IMR-90 (cell line): ENCODE data around the gene PSEN1. TPM values are rescaled to one million over a fixed set of nuclear protein-coding genes. Genes with fewer than 3 reads are reported as not detected.

ENCODE experiments used
- ATAC-seq: fragments of 200-7000 bp; cut with Tn5 transposase; 2 replicates; pipeline ENCODE4 v1.9.1; 2020; ENCODE audit warnings: low read depth, mild to moderate bottlenecking, moderate library complexity
- BruUV-seq: library from RNA; stranded (reverse); fragments of 400-500 nt; replicated peaks from 2 replicates; lab custom pipeline; 2021; lab: Mats Ljungman, UMichigan
- CTCF ChIA-PET: fragments of 300-600 bp; formaldehyde crosslinking; extraction: SDS; loops from one replicate; lab custom pipeline; 2021; ENCODE audit warnings: antibody characterized with exemption; lab: Yijun Ruan, JAX
- POLR2A ChIA-PET: fragments of 300-600 bp; sonication (Branson Sonifier 250); formaldehyde crosslinking; loops from one replicate; lab custom pipeline; 2022; ENCODE audit warnings: antibody characterized with exemption; ENCODE audit not compliant: unreplicated experiment; lab: Charles Lee
- DNase-seq: peaks from one replicate; pipeline ENCODE4 v3.0.0; 2013
- H2AFZ ChIP-seq: replicated peaks from 2 replicates; pipeline ENCODE3; 2013; ENCODE audit warnings: low read length, mild to moderate bottlenecking; ENCODE audit not compliant: poor library complexity
- H2AK5ac ChIP-seq: 2 replicates; pipeline ENCODE4 v1.6.1; 2013; ENCODE audit warnings: low read depth, low read length, inconsistent platforms
- H2AK9ac ChIP-seq: replicated peaks from 2 replicates; pipeline ENCODE3; 2013; ENCODE audit warnings: mild to moderate bottlenecking, low read depth, low read length, moderate library complexity; ENCODE audit not compliant: poor library complexity
- H2BK120ac ChIP-seq: 2 replicates; pipeline ENCODE4 v1.6.1; 2013; ENCODE audit warnings: low read depth, low read length, inconsistent platforms
- H2BK15ac ChIP-seq: 3 replicates; pipeline ENCODE4 v1.6.1; 2013; ENCODE audit warnings: low read depth, low read length, inconsistent platforms
- H2BK20ac ChIP-seq: 2 replicates; pipeline ENCODE4 v1.6.1; 2013; ENCODE audit warnings: low read depth, mild to moderate bottlenecking, inconsistent platforms, low read length, moderate library complexity
- H2BK5ac ChIP-seq: 2 replicates; pipeline ENCODE4 v1.6.1; 2013; ENCODE audit warnings: mild to moderate bottlenecking, low read depth, low read length, inconsistent platforms; ENCODE audit not compliant: poor library complexity, severe bottlenecking
- H3K14ac ChIP-seq: replicated peaks from 2 replicates; pipeline ENCODE4 v1.6.1; 2013; ENCODE audit warnings: low read depth, low read length, inconsistent platforms
- H3K18ac ChIP-seq: 2 replicates; pipeline ENCODE4 v1.6.1; 2013; ENCODE audit warnings: low read depth, low read length, control low read depth
- H3K23ac ChIP-seq: 2 replicates; pipeline ENCODE4 v1.6.1; 2013; ENCODE audit warnings: low read depth, low read length, inconsistent platforms
- H3K27ac ChIP-seq: 2 replicates; pipeline ENCODE4 v1.5.1; 2013; ENCODE audit warnings: mild to moderate bottlenecking, control low read depth, low read length; ENCODE audit not compliant: insufficient read depth
- H3K27me3 ChIP-seq: 2 replicates; pipeline ENCODE4 v1.6.1; 2013; ENCODE audit warnings: low read length; ENCODE audit not compliant: control insufficient read depth, insufficient read depth
- H3K36me3 ChIP-seq: 2 replicates; pipeline ENCODE4 v1.6.1; 2013; ENCODE audit warnings: low read length, mixed read lengths; ENCODE audit not compliant: control insufficient read depth, insufficient read depth
- H3K4ac ChIP-seq: 2 replicates; pipeline ENCODE4 v1.6.1; 2013; ENCODE audit warnings: low read depth, low read length, inconsistent platforms
- H3K4me1 ChIP-seq: 2 replicates; pipeline ENCODE4 v1.6.1; 2013; ENCODE audit warnings: low read length, mixed read lengths; ENCODE audit not compliant: control insufficient read depth, insufficient read depth
- H3K4me2 ChIP-seq: 2 replicates; pipeline ENCODE4 v1.6.1; 2013; ENCODE audit warnings: low read depth, mild to moderate bottlenecking, control low read depth, low read length, moderate library complexity
- H3K4me3 ChIP-seq: 2 replicates; pipeline ENCODE4 v1.5.1; 2013; ENCODE audit warnings: low read depth, mild to moderate bottlenecking, control low read depth, low read length, moderate library complexity; ENCODE audit not compliant: insufficient read depth
- H3K56ac ChIP-seq: 2 replicates; pipeline ENCODE4 v1.6.1; 2013; ENCODE audit warnings: low read length, inconsistent platforms; ENCODE audit not compliant: insufficient read depth; ENCODE audit errors: extremely low read depth
- H3K79me1 ChIP-seq, 2 experiments: 2 replicates each; pipeline ENCODE4 v1.6.1; 2013; ENCODE audit warnings: low read length in 2 of 2, inconsistent platforms in 1 of 2, low read depth in 1 of 2
- H3K9ac ChIP-seq: 2 replicates; pipeline ENCODE4 v1.6.1; 2013; ENCODE audit warnings: low read depth, low read length, control low read depth
- H3K9me1 ChIP-seq: 2 replicates; pipeline ENCODE4 v1.6.1; 2013; ENCODE audit warnings: low read length, inconsistent platforms; ENCODE audit not compliant: insufficient read depth
- H3K9me3 ChIP-seq: 2 replicates; pipeline ENCODE4 v1.6.1; 2013; ENCODE audit warnings: low read length; ENCODE audit not compliant: control insufficient read depth, insufficient read depth
- H4K20me1 ChIP-seq: 2 replicates; pipeline ENCODE4 v1.6.1; 2013; ENCODE audit warnings: low read length, inconsistent platforms; ENCODE audit not compliant: insufficient read depth
- H4K5ac ChIP-seq: 2 replicates; pipeline ENCODE4 v1.6.1; 2013; ENCODE audit warnings: mild to moderate bottlenecking, low read depth, low read length, control low read depth
- H4K8ac ChIP-seq, 2 experiments: 2 replicates each; pipeline ENCODE4 v1.6.1; 2013; ENCODE audit warnings: low read depth in 2 of 2, low read length in 2 of 2, control low read depth in 1 of 2, inconsistent platforms in 1 of 2
- H4K91ac ChIP-seq: 2 replicates; pipeline ENCODE4 v1.6.1; 2013; ENCODE audit warnings: low read depth, low read length, inconsistent platforms; ENCODE audit not compliant: insufficient read depth
- BHLHE40 ChIP-seq: fragments of 150-350 bp; IDR thresholded peaks from 2 replicates; pipeline ENCODE4 v1.6.1; 2016; ENCODE audit warnings: mild to moderate bottlenecking, low read depth, low read length
- CHD1 ChIP-seq: IDR thresholded peaks from 2 replicates; pipeline ENCODE4 v1.6.1; 2012; ENCODE audit warnings: low read depth, low read length, improper control_type of control experiment
- MAZ ChIP-seq: IDR thresholded peaks from 2 replicates; pipeline ENCODE4 v1.6.1; 2012; ENCODE audit warnings: low read depth, mild to moderate bottlenecking, low read length, improper control_type of control experiment, moderate library complexity, borderline replicate concordance
- MXI1 ChIP-seq: IDR thresholded peaks from 2 replicates; pipeline ENCODE4 v1.6.1; 2012; ENCODE audit warnings: low read depth, mild to moderate bottlenecking, low read length, moderate library complexity, borderline replicate concordance
- NFE2L2 ChIP-seq: fragments of 150-350 bp; IDR thresholded peaks from 2 replicates; pipeline ENCODE4 v1.6.1; 2016; ENCODE audit warnings: low read depth, mild to moderate bottlenecking, low read length
- WGBS, 2 experiments: methylation state at CpG; one replicate each; pipeline versions ENCODE4 v1.1.5 to v1.1.7; 2013; ENCODE audit warnings: missing lambda C conversion rate in 2 of 2; ENCODE audit not compliant: insufficient read length in 1 of 2; ENCODE audit errors: extremely low coverage in 2 of 2; 5-methylcytosine and 5-hydroxymethylcytosine counted together
- dilution Hi-C: fragments of 300-500 bp; cut with HindIII; formaldehyde crosslinking; loops from one replicate; pipeline ENCODE4 v1.14.3; 2018; ENCODE audit warnings: low sequenced_read_pairs; ENCODE audit not compliant: unreplicated experiment
- in situ Hi-C: fragments of 300-500 bp; cut with MboI; formaldehyde crosslinking; loops from 3 replicates; pipeline ENCODE4 v1.14.3; 2019; ENCODE audit warnings: low sequenced_read_pairs, inconsistent platforms, mixed read lengths
- intact Hi-C: fragments of 100-400 bp; cut with micrococcal nuclease; formaldehyde crosslinking; loops from 2 replicates; pipeline ENCODE4 v1.10.0; 2022
- polyA plus RNA-seq, 3 experiments: library from polyadenylated mRNA; depleted of rRNA; stranded (reverse); fragments of >200 nt; gene quantifications; 2 replicates each; pipeline ENCODE4 v1.2.3, GENCODE V29; 2012; ENCODE audit warnings: low replicate concordance in 1 of 3
- total RNA-seq: library from RNA; depleted of rRNA; stranded (reverse); fragments of >200 nt; gene quantifications from 2 replicates; pipeline ENCODE4 v1.2.3, GENCODE V29; 2012
- TF ChIP-seq, protein P1 (sequence below): fragments of 150-350 bp; IDR thresholded peaks from 2 replicates; pipeline ENCODE4 v1.6.1; 2016; ENCODE audit warnings: low read depth, mild to moderate bottlenecking, low read length, moderate library complexity, borderline replicate concordance
- TF ChIP-seq, protein P2 (sequence below): fragments of 150-350 bp; IDR thresholded peaks from 2 replicates; pipeline ENCODE4 v1.6.1; 2017; ENCODE audit warnings: mild to moderate bottlenecking, antibody characterized with exemption, low read length, low read depth

The PSEN1 gene
- total and polyA plus RNA-seq, 2 of the 4 experiments (the other 2 are of a cell fraction) = 14.8 to 62.7 TPM

DNA sequence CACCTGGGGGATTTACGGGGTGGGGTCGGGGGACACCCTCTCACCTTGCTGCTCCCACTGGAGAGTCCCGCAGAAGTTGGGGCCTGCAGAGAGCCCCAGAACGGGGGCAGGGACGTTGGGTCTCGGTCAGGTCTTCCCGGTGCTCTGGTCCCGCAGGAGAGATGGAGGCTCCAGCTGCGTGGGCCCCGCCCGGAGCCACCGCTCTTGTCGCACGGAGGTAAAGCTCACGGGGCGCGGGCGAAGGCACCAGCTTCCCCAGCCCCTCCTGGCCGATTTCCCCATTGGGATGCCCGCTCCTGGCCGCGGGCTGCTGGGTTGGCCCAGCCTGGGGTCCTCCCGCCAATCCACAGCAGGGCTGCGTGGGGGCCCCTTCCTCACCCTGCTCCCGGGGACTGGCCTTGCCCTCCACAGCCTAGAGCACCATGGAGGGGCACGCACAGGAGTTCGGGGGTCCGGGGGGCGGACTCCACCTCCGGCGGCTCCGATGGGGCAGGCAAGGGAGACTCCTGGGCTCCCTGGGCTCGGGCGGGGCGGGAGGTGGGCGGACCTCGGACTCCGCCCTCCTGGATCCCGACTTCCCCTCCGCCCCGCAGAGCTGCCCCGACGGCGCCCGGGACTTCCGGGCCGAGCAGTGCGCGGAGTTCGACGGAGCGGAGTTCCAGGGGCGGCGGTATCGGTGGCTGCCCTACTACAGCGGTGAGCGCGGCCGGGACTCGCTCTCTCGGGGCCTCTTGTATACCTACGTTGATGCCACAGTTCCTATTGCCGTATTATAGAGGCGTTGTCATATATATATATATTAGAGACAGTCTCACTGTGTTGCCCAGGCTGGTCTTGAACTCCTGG lies 109.4 kb downstream of the PSEN1 start:
- H3K9ac ChIP-seq = peak overlapping the region; percentile 52; the same call in 1 of the 2 replicates
- H3K4ac ChIP-seq = peak overlapping the region; percentile 59
- intact Hi-C loops = no loop called here
- no peak overlapping the region; the same call in 1 of the 2 replicates for H3K27ac ChIP-seq
- TF ChIP-seq MXI1 (no peak), BHLHE40 (no peak), MAZ (no peak), CHD1 (no peak), NFE2L2 (no peak)
- TF ChIP-seq, protein P1, sequence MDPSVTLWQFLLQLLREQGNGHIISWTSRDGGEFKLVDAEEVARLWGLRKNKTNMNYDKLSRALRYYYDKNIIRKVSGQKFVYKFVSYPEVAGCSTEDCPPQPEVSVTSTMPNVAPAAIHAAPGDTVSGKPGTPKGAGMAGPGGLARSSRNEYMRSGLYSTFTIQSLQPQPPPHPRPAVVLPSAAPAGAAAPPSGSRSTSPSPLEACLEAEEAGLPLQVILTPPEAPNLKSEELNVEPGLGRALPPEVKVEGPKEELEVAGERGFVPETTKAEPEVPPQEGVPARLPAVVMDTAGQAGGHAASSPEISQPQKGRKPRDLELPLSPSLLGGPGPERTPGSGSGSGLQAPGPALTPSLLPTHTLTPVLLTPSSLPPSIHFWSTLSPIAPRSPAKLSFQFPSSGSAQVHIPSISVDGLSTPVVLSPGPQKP = no peak
- TF ChIP-seq, protein P2, sequence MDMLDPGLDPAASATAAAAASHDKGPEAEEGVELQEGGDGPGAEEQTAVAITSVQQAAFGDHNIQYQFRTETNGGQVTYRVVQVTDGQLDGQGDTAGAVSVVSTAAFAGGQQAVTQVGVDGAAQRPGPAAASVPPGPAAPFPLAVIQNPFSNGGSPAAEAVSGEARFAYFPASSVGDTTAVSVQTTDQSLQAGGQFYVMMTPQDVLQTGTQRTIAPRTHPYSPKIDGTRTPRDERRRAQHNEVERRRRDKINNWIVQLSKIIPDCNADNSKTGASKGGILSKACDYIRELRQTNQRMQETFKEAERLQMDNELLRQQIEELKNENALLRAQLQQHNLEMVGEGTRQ = no peak
- peak; percentile 93 for ATAC-seq
- no peak overlapping the region for H2BK5ac ChIP-seq
- peak overlapping the region; percentile 70 for H3K4me2 ChIP-seq
- BruUV-seq = no TSS peak
- H3K4me3 ChIP-seq = peak overlapping the region; percentile 61
- peak overlapping the region; percentile 9; the same call in 1 of the 2 replicates for H3K18ac ChIP-seq
- 11% methylated on average over 17 of the region's 64 CpGs; no CpG with 5 or more reads in 1 of the 2 experiments for WGBS, 2 experiments
- H3K9me3 ChIP-seq = peaks cover 2% of the 10 kb centered on the region
- dilution Hi-C loops = no loop called here
- H3K23ac ChIP-seq = no peak overlapping the region
- H3K56ac ChIP-seq = no peak overlapping the region
- H2AK9ac ChIP-seq = peak overlapping the region; percentile 86
- H4K91ac ChIP-seq = peak overlapping the region; percentile 68; the same call in 1 of the 2 replicates
- H3K79me1 ChIP-seq = peaks cover 0 to 8% of the 10 kb centered on the region in 2 experiments; a peak in 2 of 4 replicates
- CTCF ChIA-PET = no interaction called here
- H4K5ac ChIP-seq = peak overlapping the region; percentile 61; the same call in 1 of the 2 replicates
- peaks cover 8% of the 10 kb centered on the region for H3K27me3 ChIP-seq
- DNase-seq = no peak
- H3K4me1 ChIP-seq = peaks cover 2% of the 10 kb centered on the region; the same call in 1 of the 2 replicates
- H4K8ac ChIP-seq = peak overlapping the region; percentile 69 to 79; a peak in 2 of 4 replicates
- in situ Hi-C loops = no loop called here
- POLR2A ChIA-PET = no interaction called here
- H3K9me1 ChIP-seq = peaks cover 6% of the 10 kb centered on the region; the same call in 1 of the 2 replicates
- peak overlapping the region; percentile 23; the same call in 1 of the 2 replicates for H2BK120ac ChIP-seq
- peak overlapping the region; percentile 95 for H2AFZ ChIP-seq
- no peaks in the 10 kb centered on the region; the same call in 1 of the 2 replicates for H4K20me1 ChIP-seq
- H3K36me3 ChIP-seq = no peaks in the 10 kb centered on the region
- H3K14ac ChIP-seq = peak overlapping the region; percentile 52
- no peak overlapping the region for H2AK5ac ChIP-seq
- H2BK20ac ChIP-seq = no peak overlapping the region
- no peak overlapping the region; the same call in 2 of the 3 replicates for H2BK15ac ChIP-seq
